Ovary (tissue), 3 donors: ENCODE data around the gene DPF3.

Experiments used
- CTCF ChIP-seq, 3 donors: fragments of 450-650 bp in 2 of 3; fragments of 200-600 bp in 1 of 3; IDR thresholded peaks; one replicate each; pipeline versions ENCODE4 v1.5.1 to v1.8.0; 2016 to 2022; ENCODE audit warnings: antibody characterized with exemption in 3 of 3, mild to moderate bottlenecking in 1 of 3
- POLR2A ChIP-seq: fragments of 450-650 bp; IDR thresholded peaks from one replicate; pipeline ENCODE4 v1.6.1; 2017; ENCODE audit warnings: antibody characterized with exemption, mild to moderate bottlenecking, moderate library complexity
- donor health status: DM: no; HTN: no; CAD: no.

GRCh38 chr14:72582582-72582981, 311.3 kb downstream of the DPF3 start:
- TF ChIP-seq CTCF (IDR thresholded peaks at IDR 0.05) (no peak), POLR2A (no peak)
